ENCODE data around the gene TC2N.
"Not testable (repeated sequence)": the region's sequence is repeated elsewhere in the genome, so short reads cannot be mapped to it uniquely, and the experiment has no call there.

TC2N gene

GRCh38 chr14:91817566-91818325, 49.6 kb downstream of the TC2N start:
- no CpG with 5 or more reads among the region's 3 CpGs for WGBS (ENCODE audit: extremely low coverage, insufficient coverage, low lambda C conversion rate)
- DNase-seq, result no peak
- Histone ChIP-seq H2BK5ac (ENCODE audit: low read length) (no peak overlapping the region), H3K4ac (ENCODE audit: low read depth, low read length) (no peak overlapping the region), H3K9ac (ENCODE audit: low read length) (no peak overlapping the region), H3K79me2 (ENCODE audit: control insufficient read depth, insufficient read depth, low read length) (no peaks in the 10 kb centered on the region), H3K36me3 (ENCODE audit: control insufficient read depth, insufficient read depth, low read length) (no peaks in the 10 kb centered on the region), H3K27me3 (ENCODE audit: insufficient read depth, low read length, poor library complexity) (no peaks in the 10 kb centered on the region), H2AK5ac (ENCODE audit: low read length) (no peak overlapping the region), H4K5ac (ENCODE audit: low read length) (no peak overlapping the region), H3K79me1 (ENCODE audit: low read length) (no peaks in the 10 kb centered on the region), H3K4me2 (ENCODE audit: low read length) (no peak overlapping the region), H4K8ac (ENCODE audit: low read depth, low read length) (no peak overlapping the region), H3K4me1 (ENCODE audit: control insufficient read depth, low read depth, low read length) (no peaks in the 10 kb centered on the region), H2BK120ac (ENCODE audit: low read depth, low read length) (no peak overlapping the region), H3K18ac (ENCODE audit: low read length) (peak overlapping the region; percentile 10), H3K23ac (ENCODE audit: low read length) (no peak overlapping the region), H2BK15ac (replicated peaks; ENCODE audit: low read depth) (no peak overlapping the region), H3K56ac (ENCODE audit: low read length) (no peak overlapping the region), H3K27ac (ENCODE audit: low read depth, low read length) (no peak overlapping the region), H3K4me3 (ENCODE audit: low read length) (no peak overlapping the region)

GRCh38 chr14:91814317-91814716, 53.0 kb downstream of the TC2N start:
- Histone ChIP-seq H3K27me3 (ENCODE audit: insufficient read depth, low read length, poor library complexity) (no peaks in the 10 kb centered on the region), H3K4me1 (ENCODE audit: control insufficient read depth, low read depth, low read length) (no peaks in the 10 kb centered on the region), H3K4me2 (ENCODE audit: low read length) (no peak overlapping the region), H3K27ac (ENCODE audit: low read depth, low read length) (no peak overlapping the region), H3K56ac (ENCODE audit: low read length) (no peak overlapping the region), H2BK5ac (ENCODE audit: low read length) (no peak overlapping the region), H4K8ac (ENCODE audit: low read depth, low read length) (no peak overlapping the region), H3K18ac (ENCODE audit: low read length) (no peak overlapping the region), H3K9ac (ENCODE audit: low read length) (no peak overlapping the region), H3K4me3 (ENCODE audit: low read length) (no peak overlapping the region), H2BK120ac (ENCODE audit: low read depth, low read length) (no peak overlapping the region), H3K79me1 (ENCODE audit: low read length) (no peaks in the 10 kb centered on the region), H3K36me3 (ENCODE audit: control insufficient read depth, insufficient read depth, low read length) (no peaks in the 10 kb centered on the region), H3K23ac (ENCODE audit: low read length) (no peak overlapping the region), H4K5ac (ENCODE audit: low read length) (no peak overlapping the region), H2BK15ac (replicated peaks; ENCODE audit: low read depth) (no peak overlapping the region), H3K4ac (ENCODE audit: low read depth, low read length) (no peak overlapping the region), H2AK5ac (ENCODE audit: low read length) (no peak overlapping the region), H3K79me2 (ENCODE audit: control insufficient read depth, insufficient read depth, low read length) (no peaks in the 10 kb centered on the region)
- no peak for DNase-seq
- 100% methylated on average over 1 of the region's 1 CpG for WGBS (ENCODE audit: extremely low coverage, insufficient coverage, low lambda C conversion rate)

- Histone ChIP-seq H3K4me3 (ENCODE audit: low read length) (no peak overlapping the region), H3K4me1 (ENCODE audit: control insufficient read depth, low read depth, low read length) (no peaks in the 10 kb centered on the region), H2BK15ac (replicated peaks; ENCODE audit: low read depth) (no peak overlapping the region), H2BK5ac (ENCODE audit: low read length) (no peak overlapping the region), H4K8ac (ENCODE audit: low read depth, low read length) (no peak overlapping the region), H3K18ac (ENCODE audit: low read length) (no peak overlapping the region), H3K79me2 (ENCODE audit: control insufficient read depth, insufficient read depth, low read length) (no peaks in the 10 kb centered on the region), H3K4ac (ENCODE audit: low read depth, low read length) (no peak overlapping the region), H3K36me3 (ENCODE audit: control insufficient read depth, insufficient read depth, low read length) (no peaks in the 10 kb centered on the region), H3K9ac (ENCODE audit: low read length) (no peak overlapping the region), H3K56ac (ENCODE audit: low read length) (no peak overlapping the region), H3K27ac (ENCODE audit: low read depth, low read length) (no peak overlapping the region), H2BK120ac (ENCODE audit: low read depth, low read length) (no peak overlapping the region), H2AK5ac (ENCODE audit: low read length) (no peak overlapping the region), H4K5ac (ENCODE audit: low read length) (no peak overlapping the region), H3K79me1 (ENCODE audit: low read length) (no peaks in the 10 kb centered on the region), H3K27me3 (ENCODE audit: insufficient read depth, low read length, poor library complexity) (no peaks in the 10 kb centered on the region), H3K23ac (ENCODE audit: low read length) (no peak overlapping the region), H3K4me2 (ENCODE audit: low read length) (no peak overlapping the region)
- DNase-seq, result no peak
- WGBS (ENCODE audit: extremely low coverage, insufficient coverage, low lambda C conversion rate), result no CpG with 5 or more reads among the region's 2 CpGs
These were observed 56.6 kb downstream of the TC2N start for GRCh38 chr14:91810699-91811098.

- Histone ChIP-seq H3K79me1 (ENCODE audit: low read length) (no peaks in the 10 kb centered on the region), H3K4ac (ENCODE audit: low read depth, low read length) (no peak overlapping the region), H3K4me3 (ENCODE audit: low read length) (no peak overlapping the region), H3K79me2 (ENCODE audit: control insufficient read depth, insufficient read depth, low read length) (no peaks in the 10 kb centered on the region), H3K56ac (ENCODE audit: low read length) (no peak overlapping the region), H3K27me3 (ENCODE audit: insufficient read depth, low read length, poor library complexity) (no peaks in the 10 kb centered on the region), H3K36me3 (ENCODE audit: control insufficient read depth, insufficient read depth, low read length) (no peaks in the 10 kb centered on the region), H2BK15ac (replicated peaks; ENCODE audit: low read depth) (no peak overlapping the region), H3K4me1 (ENCODE audit: control insufficient read depth, low read depth, low read length) (no peaks in the 10 kb centered on the region), H4K8ac (ENCODE audit: low read depth, low read length) (no peak overlapping the region), H3K4me2 (ENCODE audit: low read length) (no peak overlapping the region), H3K23ac (ENCODE audit: low read length) (no peak overlapping the region), H3K9ac (ENCODE audit: low read length) (no peak overlapping the region), H2BK5ac (ENCODE audit: low read length) (no peak overlapping the region), H2BK120ac (ENCODE audit: low read depth, low read length) (no peak overlapping the region), H2AK5ac (ENCODE audit: low read length) (no peak overlapping the region), H4K5ac (ENCODE audit: low read length) (no peak overlapping the region), H3K18ac (ENCODE audit: low read length) (no peak overlapping the region), H3K27ac (ENCODE audit: low read depth, low read length) (no peak overlapping the region)
- no peak for DNase-seq
These were observed 60.6 kb downstream of the TC2N start for GRCh38 chr14:91806716-91807115.

GRCh38 chr14:91806094-91806493, 61.2 kb downstream of the TC2N start:
- WGBS (ENCODE audit: extremely low coverage, insufficient coverage, low lambda C conversion rate), result no CpG with 5 or more reads among the region's 1 CpG
- not testable (repeated sequence) for H3K79me1 ChIP-seq (ENCODE audit: low read length); DNase-seq; H3K4me3 ChIP-seq (ENCODE audit: low read length); H2BK15ac ChIP-seq (replicated peaks; ENCODE audit: low read depth); H2BK5ac ChIP-seq (ENCODE audit: low read length); H3K4ac ChIP-seq (ENCODE audit: low read depth, low read length); H3K23ac ChIP-seq (ENCODE audit: low read length); H3K18ac ChIP-seq (ENCODE audit: low read length); H3K4me2 ChIP-seq (ENCODE audit: low read length); H3K27ac ChIP-seq (ENCODE audit: low read depth, low read length); H3K56ac ChIP-seq (ENCODE audit: low read length); H3K27me3 ChIP-seq (ENCODE audit: insufficient read depth, low read length, poor library complexity); H3K9ac ChIP-seq (ENCODE audit: low read length); H3K79me2 ChIP-seq (ENCODE audit: control insufficient read depth, insufficient read depth, low read length); H2BK120ac ChIP-seq (ENCODE audit: low read depth, low read length); H4K8ac ChIP-seq (ENCODE audit: low read depth, low read length); H4K5ac ChIP-seq (ENCODE audit: low read length); H3K36me3 ChIP-seq (ENCODE audit: control insufficient read depth, insufficient read depth, low read length); H3K4me1 ChIP-seq (ENCODE audit: control insufficient read depth, low read depth, low read length); H2AK5ac ChIP-seq (ENCODE audit: low read length)

- H3K27me3 ChIP-seq (ENCODE audit: insufficient read depth, low read length, poor library complexity), result no peaks in the 10 kb centered on the region
- H2BK5ac ChIP-seq (ENCODE audit: low read length), result no peak overlapping the region
- no peak overlapping the region for H3K9ac ChIP-seq (ENCODE audit: low read length)
- H3K4me3 ChIP-seq (ENCODE audit: low read length), result no peak overlapping the region
- H3K79me1 ChIP-seq (ENCODE audit: low read length), result no peaks in the 10 kb centered on the region
- no peak overlapping the region for H4K8ac ChIP-seq (ENCODE audit: low read depth, low read length)
- no peak overlapping the region for H3K23ac ChIP-seq (ENCODE audit: low read length)
- H2BK15ac ChIP-seq (replicated peaks; ENCODE audit: low read depth), result no peak overlapping the region
- H2AK5ac ChIP-seq (ENCODE audit: low read length), result no peak overlapping the region
- no peak overlapping the region for H3K18ac ChIP-seq (ENCODE audit: low read length)
- no peak overlapping the region for H3K56ac ChIP-seq (ENCODE audit: low read length)
- DNase-seq, result no peak
- H3K36me3 ChIP-seq (ENCODE audit: control insufficient read depth, insufficient read depth, low read length), result no peaks in the 10 kb centered on the region
- no peak overlapping the region for H2BK120ac ChIP-seq (ENCODE audit: low read depth, low read length)
- H3K27ac ChIP-seq (ENCODE audit: low read depth, low read length), result no peak overlapping the region
- H3K79me2 ChIP-seq (ENCODE audit: control insufficient read depth, insufficient read depth, low read length), result no peaks in the 10 kb centered on the region
- no peak overlapping the region for H3K4ac ChIP-seq (ENCODE audit: low read depth, low read length)
- H3K4me2 ChIP-seq (ENCODE audit: low read length), result no peak overlapping the region
- H3K4me1 ChIP-seq (ENCODE audit: control insufficient read depth, low read depth, low read length), result no peaks in the 10 kb centered on the region
- H4K5ac ChIP-seq (ENCODE audit: low read length), result no peak overlapping the region
These were observed 61.7 kb downstream of the TC2N start for GRCh38 chr14:91805659-91806058.
